LNCaP clone FGC (cell line): ENCODE results near the gene ALG13.
A peak's percentile ranks its signal among the peaks of the same experiment; 100 is the strongest.
"Not testable (repeated sequence)": the region's sequence is repeated elsewhere in the genome, so short reads cannot be mapped to it uniquely, and the experiment has no call there.

ENCODE experiments used
- DNase-seq: peaks from one replicate; pipeline ENCODE4 v3.0.0-alpha.2; 2011; ENCODE audit warnings: low read depth
- H3K4me3 ChIP-seq: 2 replicates; pipeline ENCODE4 v1.5.1; 2011; ENCODE audit warnings: mild to moderate bottlenecking, low read depth, low read length, control low read depth
- CTCF ChIP-seq: IDR thresholded peaks from 2 replicates; pipeline ENCODE4 v1.5.1; 2012; ENCODE audit warnings: mild to moderate bottlenecking; ENCODE audit not compliant: control insufficient read depth, insufficient read depth; ENCODE audit errors: extremely low read depth

ALG13 gene

GRCh38 chrX:111680988-111681779 lies at the start of gene ALG13:
ALG13 (plus strand) TSS chrX:111681170; CDS start chrX:111681219, 49 bp downstream.
- H3K4me3 ChIP-seq = peak within 1 kb of the TSS; percentile 78
- peak; percentile 61 for DNase-seq
- peak; percentile 67 for TF ChIP-seq CTCF

- DNase-seq = no peak
- no peak for TF ChIP-seq CTCF
- H3K4me3 ChIP-seq = no peak overlapping the region
Observed at GRCh38 chrX:111634823-111635729, 45.9 kb upstream of the ALG13 start.

GRCh38 chrX:111641969-111642368 lies 39.0 kb upstream of the ALG13 start:
- DNase-seq = no peak
- no peak overlapping the region for H3K4me3 ChIP-seq
- no peak for TF ChIP-seq CTCF

- not testable (repeated sequence) for DNase-seq, H3K4me3 ChIP-seq
Observed at GRCh38 chrX:111645165-111645564, 35.8 kb upstream of the ALG13 start.

GRCh38 chrX:111645607-111646006 lies 35.4 kb upstream of the ALG13 start:
- no peak for TF ChIP-seq CTCF
- no peak overlapping the region for H3K4me3 ChIP-seq
- DNase-seq = no peak

- no peak for TF ChIP-seq CTCF
- H3K4me3 ChIP-seq = no peak overlapping the region
- no peak for DNase-seq
Observed at GRCh38 chrX:111646515-111646914, 34.5 kb upstream of the ALG13 start.

- no peak overlapping the region for H3K4me3 ChIP-seq
- TF ChIP-seq CTCF = no peak
- DNase-seq = no peak
Observed at GRCh38 chrX:111648802-111649201, 32.2 kb upstream of the ALG13 start.
